GM12872 (cell line): Measurements from ENCODE around the gene PTPRH.

Experiments used
- TF ChIP-seq, protein P1 (sequence below): IDR thresholded peaks from 3 replicates; pipeline ENCODE4 v1.5.1; 2011; ENCODE audit warnings: low read depth, mild to moderate bottlenecking, low read length, moderate library complexity; ENCODE audit not compliant: insufficient read depth

The PTPRH gene

GRCh38 chr19:55199620-55200204 is 9.6 kb downstream of the PTPRH start:
- TF ChIP-seq, protein P1, sequence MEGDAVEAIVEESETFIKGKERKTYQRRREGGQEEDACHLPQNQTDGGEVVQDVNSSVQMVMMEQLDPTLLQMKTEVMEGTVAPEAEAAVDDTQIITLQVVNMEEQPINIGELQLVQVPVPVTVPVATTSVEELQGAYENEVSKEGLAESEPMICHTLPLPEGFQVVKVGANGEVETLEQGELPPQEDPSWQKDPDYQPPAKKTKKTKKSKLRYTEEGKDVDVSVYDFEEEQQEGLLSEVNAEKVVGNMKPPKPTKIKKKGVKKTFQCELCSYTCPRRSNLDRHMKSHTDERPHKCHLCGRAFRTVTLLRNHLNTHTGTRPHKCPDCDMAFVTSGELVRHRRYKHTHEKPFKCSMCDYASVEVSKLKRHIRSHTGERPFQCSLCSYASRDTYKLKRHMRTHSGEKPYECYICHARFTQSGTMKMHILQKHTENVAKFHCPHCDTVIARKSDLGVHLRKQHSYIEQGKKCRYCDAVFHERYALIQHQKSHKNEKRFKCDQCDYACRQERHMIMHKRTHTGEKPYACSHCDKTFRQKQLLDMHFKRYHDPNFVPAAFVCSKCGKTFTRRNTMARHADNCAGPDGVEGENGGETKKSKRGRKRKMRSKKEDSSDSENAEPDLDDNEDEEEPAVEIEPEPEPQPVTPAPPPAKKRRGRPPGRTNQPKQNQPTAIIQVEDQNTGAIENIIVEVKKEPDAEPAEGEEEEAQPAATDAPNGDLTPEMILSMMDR: no peak

DNA sequence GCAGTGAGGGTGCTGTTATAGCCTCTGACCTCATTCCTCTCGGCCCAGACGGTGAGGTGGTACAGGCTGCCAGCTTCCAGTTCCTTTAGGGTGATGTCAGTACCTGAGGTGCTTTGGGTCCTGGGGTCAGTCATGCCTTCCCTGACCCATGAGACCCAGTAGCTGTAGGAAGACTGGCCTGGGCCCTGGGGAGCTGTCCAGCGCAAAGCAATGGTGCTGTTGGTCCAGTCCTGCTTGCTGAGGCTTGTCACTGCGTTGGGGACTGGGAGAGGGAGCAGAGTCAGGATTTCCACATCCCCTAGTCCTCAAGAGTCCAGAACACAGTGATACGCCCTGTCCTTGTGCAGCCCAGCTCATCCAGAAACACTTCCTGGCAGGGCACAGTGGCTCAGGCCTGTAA is 10.7 kb downstream of the PTPRH start:
- TF ChIP-seq, protein P1: no peak

- TF ChIP-seq, protein P1: no peak
These were observed 11.8 kb downstream of the PTPRH start for GRCh38 chr19:55197528-55197927.

- TF ChIP-seq, protein P1: no peak
These were observed 12.5 kb downstream of the PTPRH start for GRCh38 chr19:55196803-55197202.

DNA sequence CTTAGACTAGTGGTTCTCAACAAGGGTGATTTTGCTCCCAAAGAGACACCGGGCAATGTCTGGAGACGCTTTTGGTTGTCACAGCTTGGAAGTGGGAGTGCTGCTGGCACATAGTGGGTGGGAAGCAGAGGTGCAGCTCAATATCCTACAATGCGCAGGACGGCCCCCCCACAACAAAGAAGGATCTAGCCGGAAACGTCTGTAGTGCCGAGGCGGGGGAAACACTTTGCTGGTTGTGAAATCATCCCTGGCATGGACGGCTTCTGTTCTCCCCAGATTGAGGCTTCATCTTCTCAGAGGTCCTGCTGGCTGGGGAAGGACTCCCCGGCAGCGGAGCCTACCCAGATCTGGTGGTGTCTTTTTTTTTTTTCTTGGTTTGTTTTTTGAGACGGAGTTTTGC is 15.8 kb downstream of the PTPRH start:
- TF ChIP-seq, protein P1: no peak

GRCh38 chr19:55189403-55189835 is 19.9 kb downstream of the PTPRH start:
- TF ChIP-seq, protein P1: no peak

GRCh38 chr19:55188625-55189024 is 20.7 kb downstream of the PTPRH start:
- TF ChIP-seq, protein P1: no peak
